HepG2 (cell line): ENCODE measurements around the gene ATP8B1. TPM values are rescaled to one million over a fixed set of nuclear protein-coding genes. Genes with fewer than 3 reads are reported as not detected.

Experiments used
- BCLAF1 ChIP-seq: fragments of 450-650 bp; IDR thresholded peaks from 2 replicates; pipeline ENCODE4 v1.6.1; 2017; ENCODE audit warnings: mild to moderate bottlenecking
- CHCHD3 ChIP-seq: sonication (generic); formaldehyde crosslinking; IDR thresholded peaks from 2 replicates; pipeline ENCODE4 v1.8.0; 2022; ENCODE audit warnings: mild to moderate bottlenecking, missing genetic modification reagents, moderate library complexity
- GATAD1 ChIP-seq: IDR thresholded peaks from 2 replicates; pipeline ENCODE4 v1.6.1; 2016; ENCODE audit warnings: missing genetic modification reagents, missing compliant biosample characterization
- HDAC2 ChIP-seq: sonication (generic); formaldehyde crosslinking; IDR thresholded peaks from 2 replicates; pipeline ENCODE4 v1.4.0; 2020; ENCODE audit warnings: missing genetic modification reagents
- PPARG ChIP-seq: conservative IDR thresholded peaks from 2 replicates; pipeline ENCODE4 v1.6.1; 2016; ENCODE audit warnings: missing biosample characterization, missing genetic modification reagents
- RAD21 ChIP-seq: fragments of 450-650 bp; formaldehyde crosslinking; IDR thresholded peaks from 2 replicates; pipeline ENCODE4 v1.5.0; 2020; ENCODE audit warnings: mild to moderate bottlenecking
- THAP7 ChIP-seq: sonication (generic); formaldehyde crosslinking; IDR thresholded peaks from 2 replicates; pipeline ENCODE4 v1.8.1; 2023; ENCODE audit warnings: mild to moderate bottlenecking, missing genetic modification reagents
- TMF1 ChIP-seq: sonication (generic); formaldehyde crosslinking; IDR thresholded peaks from 2 replicates; pipeline ENCODE4 v1.8.1; 2022; ENCODE audit warnings: low read depth, missing genetic modification reagents
- ZBTB4 ChIP-seq: sonication (generic); formaldehyde crosslinking; IDR thresholded peaks from 2 replicates; pipeline ENCODE4 v1.4.0; 2020; ENCODE audit warnings: missing genetic modification reagents, mild to moderate bottlenecking, borderline replicate concordance
- ZMYM2 ChIP-seq: sonication (generic); formaldehyde crosslinking; IDR thresholded peaks from 2 replicates; pipeline ENCODE4 v1.8.0; 2022; ENCODE audit warnings: mild to moderate bottlenecking, missing genetic modification reagents
- ZNF24 ChIP-seq: fragments of 450-650 bp; IDR thresholded peaks from 2 replicates; pipeline ENCODE4 v1.6.1; 2017; ENCODE audit warnings: antibody characterized with exemption, mild to moderate bottlenecking
- ZNF33B ChIP-seq: sonication (generic); formaldehyde crosslinking; IDR thresholded peaks from 2 replicates; pipeline ENCODE4 v1.5.1; 2020; ENCODE audit warnings: mild to moderate bottlenecking, missing genetic modification reagents
- ZNF652 ChIP-seq: IDR thresholded peaks from 2 replicates; pipeline ENCODE4 v1.6.1; 2016; ENCODE audit warnings: low read depth, borderline replicate concordance
- polyA plus RNA-seq, 8 experiments: library from polyadenylated mRNA; depleted of rRNA in 3 of 8; stranded (reverse) in 7 of 8; unstranded in 1 of 8; fragments of >200 nt; fragmentation: Illumina TruSeq in 4 of 8; extraction: Trizol in 4 of 8; gene quantifications; 2 replicates each; pipeline versions ENCODE4 v1.2.1 to v1.2.3, GENCODE V29; 2011 to 2016; ENCODE audit warnings: low read depth in 4 of 8, missing spikeins in 1 of 8, mixed read lengths in 1 of 8; ENCODE audit not compliant: insufficient read depth in 1 of 8
- total RNA-seq, 5 experiments: library from RNA; depleted of rRNA; stranded (reverse); fragments of >200 nt; fragmentation: Illumina TruSeq; extraction: Trizol; gene quantifications; 2 replicates each; pipeline ENCODE4 v1.2.3, GENCODE V29; 2016; ENCODE audit warnings: low read depth in 1 of 5
- TF ChIP-seq, protein P1 (sequence below): sonication (generic); formaldehyde crosslinking; IDR thresholded peaks from 2 replicates; pipeline ENCODE4 v1.9.0; 2021; ENCODE audit warnings: missing genetic modification reagents, borderline replicate concordance
- TF ChIP-seq, protein P2 (sequence below): sonication (generic); formaldehyde crosslinking; IDR thresholded peaks from 2 replicates; pipeline ENCODE4 v1.4.0; 2020; ENCODE audit warnings: missing genetic modification reagents, borderline replicate concordance
- TF ChIP-seq, protein P3 (sequence below): sonication (generic); formaldehyde crosslinking; IDR thresholded peaks from 2 replicates; pipeline ENCODE4 v1.5.0; 2020; ENCODE audit warnings: mild to moderate bottlenecking, missing genetic modification reagents

The ATP8B1 gene
- total and polyA plus RNA-seq, 2 of the 13 experiments (the other 11 are each of a cell fraction or from before 2014, with no cell fraction given), result 2.8 to 4.0 TPM

DNA sequence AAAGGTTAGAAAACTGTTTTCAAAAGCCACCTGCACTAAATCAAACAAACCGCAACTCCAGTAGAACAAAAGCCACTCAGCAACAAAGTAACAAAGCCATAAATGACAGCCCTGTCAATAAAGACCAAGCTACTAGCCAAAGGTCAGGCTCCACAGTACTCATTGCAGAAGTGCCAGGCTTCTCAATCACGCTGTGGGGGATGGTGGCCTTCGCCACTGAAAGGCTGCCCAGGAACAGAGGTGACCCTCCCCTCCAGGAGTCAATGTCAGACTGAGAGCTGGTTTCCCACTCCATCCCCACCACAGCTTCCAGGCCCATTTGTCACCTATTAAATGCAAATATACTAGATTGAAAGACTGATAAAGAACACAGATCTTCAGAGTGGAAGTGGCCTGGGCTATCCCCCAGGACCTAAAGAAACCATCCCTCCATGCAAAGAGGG lies 5.9 kb downstream of the ATP8B1 start (continued):
- TF ChIP-seq BCLAF1, result no peak
- peak; percentile 68; the same call in 1 of the 2 replicates for TF ChIP-seq ZNF24
- TF ChIP-seq THAP7, result no peak
- 0 out of 2 replicates have a peak, but pooled peaks have one; percentile 27 for TF ChIP-seq ZMYM2 (CRISPR knock-in tag)
- TF ChIP-seq, protein P1, sequence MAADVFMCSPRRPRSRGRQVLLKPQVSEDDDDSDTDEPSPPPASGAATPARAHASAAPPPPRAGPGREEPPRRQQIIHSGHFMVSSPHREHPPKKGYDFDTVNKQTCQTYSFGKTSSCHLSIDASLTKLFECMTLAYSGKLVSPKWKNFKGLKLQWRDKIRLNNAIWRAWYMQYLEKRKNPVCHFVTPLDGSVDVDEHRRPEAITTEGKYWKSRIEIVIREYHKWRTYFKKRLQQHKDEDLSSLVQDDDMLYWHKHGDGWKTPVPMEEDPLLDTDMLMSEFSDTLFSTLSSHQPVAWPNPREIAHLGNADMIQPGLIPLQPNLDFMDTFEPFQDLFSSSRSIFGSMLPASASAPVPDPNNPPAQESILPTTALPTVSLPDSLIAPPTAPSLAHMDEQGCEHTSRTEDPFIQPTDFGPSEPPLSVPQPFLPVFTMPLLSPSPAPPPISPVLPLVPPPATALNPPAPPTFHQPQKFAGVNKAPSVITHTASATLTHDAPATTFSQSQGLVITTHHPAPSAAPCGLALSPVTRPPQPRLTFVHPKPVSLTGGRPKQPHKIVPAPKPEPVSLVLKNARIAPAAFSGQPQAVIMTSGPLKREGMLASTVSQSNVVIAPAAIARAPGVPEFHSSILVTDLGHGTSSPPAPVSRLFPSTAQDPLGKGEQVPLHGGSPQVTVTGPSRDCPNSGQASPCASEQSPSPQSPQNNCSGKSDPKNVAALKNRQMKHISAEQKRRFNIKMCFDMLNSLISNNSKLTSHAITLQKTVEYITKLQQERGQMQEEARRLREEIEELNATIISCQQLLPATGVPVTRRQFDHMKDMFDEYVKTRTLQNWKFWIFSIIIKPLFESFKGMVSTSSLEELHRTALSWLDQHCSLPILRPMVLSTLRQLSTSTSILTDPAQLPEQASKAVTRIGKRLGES, result peak; percentile 37; the same call in 1 of the 2 replicates
- peak; percentile 34 for TF ChIP-seq RAD21 (CRISPR knock-in tag)
- TF ChIP-seq, protein P2, sequence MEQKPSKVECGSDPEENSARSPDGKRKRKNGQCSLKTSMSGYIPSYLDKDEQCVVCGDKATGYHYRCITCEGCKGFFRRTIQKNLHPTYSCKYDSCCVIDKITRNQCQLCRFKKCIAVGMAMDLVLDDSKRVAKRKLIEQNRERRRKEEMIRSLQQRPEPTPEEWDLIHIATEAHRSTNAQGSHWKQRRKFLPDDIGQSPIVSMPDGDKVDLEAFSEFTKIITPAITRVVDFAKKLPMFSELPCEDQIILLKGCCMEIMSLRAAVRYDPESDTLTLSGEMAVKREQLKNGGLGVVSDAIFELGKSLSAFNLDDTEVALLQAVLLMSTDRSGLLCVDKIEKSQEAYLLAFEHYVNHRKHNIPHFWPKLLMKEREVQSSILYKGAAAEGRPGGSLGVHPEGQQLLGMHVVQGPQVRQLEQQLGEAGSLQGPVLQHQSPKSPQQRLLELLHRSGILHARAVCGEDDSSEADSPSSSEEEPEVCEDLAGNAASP, result peak; percentile 77; the same call in 1 of the 2 replicates
- no peak for TF ChIP-seq TMF1 (CRISPR knock-in tag)
- TF ChIP-seq GATAD1, result peak; percentile 57; the same call in 1 of the 2 replicates
- TF ChIP-seq CHCHD3 (CRISPR knock-in tag), result no peak
- TF ChIP-seq ZNF652, result no peak
- 0 out of 2 replicates have a peak, but pooled peaks have one; percentile 65 for TF ChIP-seq ZBTB4 (CRISPR knock-in tag)
- TF ChIP-seq, protein P3, sequence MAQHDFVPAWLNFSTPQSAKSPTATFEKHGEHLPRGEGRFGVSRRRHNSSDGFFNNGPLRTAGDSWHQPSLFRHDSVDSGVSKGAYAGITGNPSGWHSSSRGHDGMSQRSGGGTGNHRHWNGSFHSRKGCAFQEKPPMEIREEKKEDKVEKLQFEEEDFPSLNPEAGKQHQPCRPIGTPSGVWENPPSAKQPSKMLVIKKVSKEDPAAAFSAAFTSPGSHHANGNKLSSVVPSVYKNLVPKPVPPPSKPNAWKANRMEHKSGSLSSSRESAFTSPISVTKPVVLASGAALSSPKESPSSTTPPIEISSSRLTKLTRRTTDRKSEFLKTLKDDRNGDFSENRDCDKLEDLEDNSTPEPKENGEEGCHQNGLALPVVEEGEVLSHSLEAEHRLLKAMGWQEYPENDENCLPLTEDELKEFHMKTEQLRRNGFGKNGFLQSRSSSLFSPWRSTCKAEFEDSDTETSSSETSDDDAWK (CRISPR knock-in tag), result no peak
- peak; percentile 93 for TF ChIP-seq PPARG (CRISPR knock-in tag)
- no peak for TF ChIP-seq ZNF33B (CRISPR knock-in tag)
- TF ChIP-seq HDAC2 (CRISPR knock-in tag), result peak; percentile 97
